ENCODE data around the gene STAB2. TPM values are rescaled to one million over a fixed set of nuclear protein-coding genes. Genes with fewer than 3 reads are reported as not detected.

STAB2 gene
- polyA plus RNA-seq, 3 donors: not detected

- no peaks in the 10 kb centered on the region for H3K9me3 ChIP-seq (replicated peaks in 1 of 2; ENCODE audit: control insufficient read depth in 1 of 2, insufficient read depth in 1 of 2, low read length in 2 of 2)
- Mint-ChIP-seq H3K27ac (no peak overlapping the region), H3K36me3 (no peaks in the 10 kb centered on the region), H3K4me3 (no peak overlapping the region), H3K9me3 (peaks cover 0 to 3% (median 0%) of the 10 kb centered on the region in 7 donors), H3K27me3 (ENCODE audit: low read depth in 3 of 3) (peaks cover 2 to 9% (median 9%) of the 10 kb centered on the region in 3 donors), H3K4me1 (no peaks in the 10 kb centered on the region)
- H3K9ac ChIP-seq (ENCODE audit: insufficient read depth, low read length, poor library complexity, severe bottlenecking): no peak overlapping the region
- H4K20me1 ChIP-seq (ENCODE audit: insufficient read depth, low read length): no peaks in the 10 kb centered on the region
- 88% methylated on average over 8 of the region's 8 CpGs for WGBS (ENCODE audit: insufficient coverage)
- TF ChIP-seq CTCF (IDR thresholded peaks at IDR 0.05): no peak
- no peak overlapping the region for H3K27ac ChIP-seq (ENCODE audit: low read depth in 1 of 2, low read length in 2 of 2)
- H3K4me3 ChIP-seq (replicated peaks in 1 of 3; ENCODE audit: low read depth in 2 of 3, low read length in 3 of 3): no peak overlapping the region
- H3K27me3 ChIP-seq (ENCODE audit: control insufficient read depth in 2 of 2, insufficient read depth in 2 of 2, low read length in 2 of 2): no peaks in the 10 kb centered on the region
- H3K4me2 ChIP-seq (replicated peaks; ENCODE audit: extremely low read depth, low read length, poor library complexity, severe bottlenecking): no peak overlapping the region
- no peak overlapping the region for H2AFZ ChIP-seq (ENCODE audit: insufficient read depth, low read depth, low read length, poor library complexity, severe bottlenecking)
- H3K4me1 ChIP-seq (ENCODE audit: control insufficient read depth in 1 of 2, insufficient read depth in 2 of 2, low read length in 2 of 2): no peaks in the 10 kb centered on the region
- no peaks in the 10 kb centered on the region for H3K36me3 ChIP-seq (replicated peaks in 1 of 2; ENCODE audit: control insufficient read depth in 1 of 2, insufficient read depth in 2 of 2, low read length in 2 of 2)
- intact Hi-C loops (cut with micrococcal nuclease): no loop called here
- H3K79me2 ChIP-seq (ENCODE audit: insufficient read depth, low read length): no peaks in the 10 kb centered on the region
- no peak for DNase-seq
These were observed 81.4 kb downstream of the STAB2 start for GRCh38 chr12:103668520-103668919.

GRCh38 chr12:103671367-103671766 is 84.3 kb downstream of the STAB2 start:
- no peak overlapping the region for H3K27ac ChIP-seq (ENCODE audit: low read depth in 1 of 2, low read length in 2 of 2)
- no peak overlapping the region for H3K4me2 ChIP-seq (replicated peaks; ENCODE audit: extremely low read depth, low read length, poor library complexity, severe bottlenecking)
- H3K27me3 Mint-ChIP-seq (ENCODE audit: low read depth in 3 of 3): peaks cover 2 to 3% (median 3%) of the 10 kb centered on the region in 3 donors
- no peak for DNase-seq
- no peak overlapping the region for H3K9ac ChIP-seq (ENCODE audit: insufficient read depth, low read length, poor library complexity, severe bottlenecking)
- H4K20me1 ChIP-seq (ENCODE audit: insufficient read depth, low read length): no peaks in the 10 kb centered on the region
- TF ChIP-seq CTCF (IDR thresholded peaks at IDR 0.05): no peak
- no peaks in the 10 kb centered on the region for H3K36me3 ChIP-seq (replicated peaks in 1 of 2; ENCODE audit: control insufficient read depth in 1 of 2, insufficient read depth in 2 of 2, low read length in 2 of 2)
- no peaks in the 10 kb centered on the region for H3K9me3 Mint-ChIP-seq
- no peak overlapping the region for H3K4me3 ChIP-seq (replicated peaks in 1 of 3; ENCODE audit: low read depth in 2 of 3, low read length in 3 of 3)
- no peaks in the 10 kb centered on the region for H3K36me3 Mint-ChIP-seq
- intact Hi-C loops (cut with micrococcal nuclease): no loop called here
- H3K4me1 Mint-ChIP-seq: no peaks in the 10 kb centered on the region
- H3K4me3 Mint-ChIP-seq: no peak overlapping the region
- H3K27ac Mint-ChIP-seq: no peak overlapping the region
- no peak overlapping the region for H2AFZ ChIP-seq (ENCODE audit: insufficient read depth, low read depth, low read length, poor library complexity, severe bottlenecking)
- no peaks in the 10 kb centered on the region for H3K27me3 ChIP-seq (ENCODE audit: control insufficient read depth in 2 of 2, insufficient read depth in 2 of 2, low read length in 2 of 2)
- WGBS (ENCODE audit: insufficient coverage): no CpG with 5 or more reads among the region's 1 CpG
- H3K79me2 ChIP-seq (ENCODE audit: insufficient read depth, low read length): no peaks in the 10 kb centered on the region
- H3K9me3 ChIP-seq (replicated peaks in 1 of 2; ENCODE audit: control insufficient read depth in 1 of 2, insufficient read depth in 1 of 2, low read length in 2 of 2): no peaks in the 10 kb centered on the region
- H3K4me1 ChIP-seq (ENCODE audit: control insufficient read depth in 1 of 2, insufficient read depth in 2 of 2, low read length in 2 of 2): no peaks in the 10 kb centered on the region

Data from CD14-positive monocyte (primary cell).